MCF 10A (cell line): ENCODE measurements around the gene GALNT10. TPM values are rescaled to one million over a fixed set of nuclear protein-coding genes. Genes with fewer than 3 reads are reported as not detected.
A peak's percentile ranks its signal among the peaks of the same experiment; 100 is the strongest.

ENCODE experiments used
- BruUV-seq: library from RNA; stranded (reverse); fragments of 400-500 nt; replicated peaks from 2 replicates; lab custom pipeline; 2021; lab: Mats Ljungman, UMichigan
- CTCF ChIA-PET: fragments of 300-600 bp; sonication (Branson Sonifier 250); formaldehyde crosslinking; extraction: SDS; loops from one replicate; lab custom pipeline; 2021; ENCODE audit warnings: antibody characterized with exemption, inconsistent platforms; lab: Yijun Ruan, JAX
- POLR2A ChIA-PET: fragments of 300-600, 350-650 bp; sonication (Branson Sonifier 250); formaldehyde crosslinking; extraction: SDS; loops from one replicate; lab custom pipeline; 2020; ENCODE audit warnings: antibody characterized with exemption, inconsistent platforms; lab: Yijun Ruan, JAX
- DNase-seq: peaks from one replicate; pipeline ENCODE4 v3.0.0-alpha.2; 2018; ENCODE audit not compliant: unreplicated experiment
- H3K27ac Mint-ChIP-seq: one replicate; pipeline ENCODE4 v1.8.0; 2022; ENCODE audit warnings: mild to moderate bottlenecking, low read depth, mixed read lengths; ENCODE audit not compliant: unreplicated experiment
- H3K27me3 Mint-ChIP-seq: one replicate; pipeline ENCODE4 v1.8.0; 2022; ENCODE audit warnings: mixed read lengths; ENCODE audit not compliant: insufficient read depth, unreplicated experiment
- H3K36me3 Mint-ChIP-seq: one replicate; pipeline ENCODE4 v1.8.0; 2022; ENCODE audit warnings: mild to moderate bottlenecking, moderate library complexity, mixed read lengths; ENCODE audit not compliant: insufficient read depth, unreplicated experiment
- H3K4me1 Mint-ChIP-seq: one replicate; pipeline ENCODE4 v1.8.0; 2022; ENCODE audit warnings: mixed read lengths; ENCODE audit not compliant: insufficient read depth, unreplicated experiment
- H3K4me3 Mint-ChIP-seq: one replicate; pipeline ENCODE4 v1.8.0; 2022; ENCODE audit warnings: mild to moderate bottlenecking, moderate library complexity, mixed read lengths; ENCODE audit not compliant: unreplicated experiment
- H3K9me3 Mint-ChIP-seq: one replicate; pipeline ENCODE4 v1.8.0; 2022; ENCODE audit warnings: mixed read lengths; ENCODE audit not compliant: unreplicated experiment
- intact Hi-C: fragments of 100-400 bp; cut with micrococcal nuclease; formaldehyde crosslinking; loops from 2 replicates; pipeline ENCODE4 v1.14.1; 2022
- total RNA-seq: library from RNA; stranded (reverse); gene quantifications from 2 replicates; pipeline ENCODE4 v1.2.3, GENCODE V29; 2022
- TF ChIP-seq, protein P1 (sequence below): fragments of 200-600 bp; IDR thresholded peaks from one replicate; pipeline ENCODE4 v1.8.0; 2022; ENCODE audit warnings: antibody characterized with exemption, mild to moderate bottlenecking; ENCODE audit not compliant: unreplicated experiment

GALNT10 gene
- total RNA-seq, 1 experiment from 2014 or later, result 57.4 TPM

DNA sequence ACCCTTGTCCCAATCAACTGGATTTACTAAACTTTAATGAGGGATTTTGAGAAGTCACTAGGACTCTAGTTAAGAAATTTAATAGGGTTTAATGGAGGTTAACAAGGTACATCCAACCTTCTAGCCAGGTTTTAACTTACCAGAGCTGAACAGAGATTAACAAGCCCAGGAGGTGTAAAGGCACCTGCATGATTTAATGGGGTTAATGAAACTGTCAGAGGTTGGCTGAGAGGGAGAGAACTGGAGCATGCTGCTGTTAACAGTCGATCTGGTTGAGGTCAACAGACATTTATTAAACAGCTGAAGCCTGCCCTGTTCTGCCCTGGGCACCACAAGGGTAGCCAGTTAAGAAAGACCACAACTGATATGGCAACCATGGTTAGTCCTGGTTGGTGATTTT is 273.9 kb downstream of the GALNT10 start:
- POLR2A ChIA-PET, result interaction anchor here (0.5 to 1.5 kb wide), 4 partner anchors 17 to 275 kb away, joined by 3 to 5 read pairs (median 3); no protein-coding TSS in a partner anchor
- TF ChIP-seq, protein P1, sequence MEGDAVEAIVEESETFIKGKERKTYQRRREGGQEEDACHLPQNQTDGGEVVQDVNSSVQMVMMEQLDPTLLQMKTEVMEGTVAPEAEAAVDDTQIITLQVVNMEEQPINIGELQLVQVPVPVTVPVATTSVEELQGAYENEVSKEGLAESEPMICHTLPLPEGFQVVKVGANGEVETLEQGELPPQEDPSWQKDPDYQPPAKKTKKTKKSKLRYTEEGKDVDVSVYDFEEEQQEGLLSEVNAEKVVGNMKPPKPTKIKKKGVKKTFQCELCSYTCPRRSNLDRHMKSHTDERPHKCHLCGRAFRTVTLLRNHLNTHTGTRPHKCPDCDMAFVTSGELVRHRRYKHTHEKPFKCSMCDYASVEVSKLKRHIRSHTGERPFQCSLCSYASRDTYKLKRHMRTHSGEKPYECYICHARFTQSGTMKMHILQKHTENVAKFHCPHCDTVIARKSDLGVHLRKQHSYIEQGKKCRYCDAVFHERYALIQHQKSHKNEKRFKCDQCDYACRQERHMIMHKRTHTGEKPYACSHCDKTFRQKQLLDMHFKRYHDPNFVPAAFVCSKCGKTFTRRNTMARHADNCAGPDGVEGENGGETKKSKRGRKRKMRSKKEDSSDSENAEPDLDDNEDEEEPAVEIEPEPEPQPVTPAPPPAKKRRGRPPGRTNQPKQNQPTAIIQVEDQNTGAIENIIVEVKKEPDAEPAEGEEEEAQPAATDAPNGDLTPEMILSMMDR, result no peak
- H3K9me3 Mint-ChIP-seq, result no peaks in the 10 kb centered on the region
- no peak for DNase-seq
- no peaks in the 10 kb centered on the region for H3K27me3 Mint-ChIP-seq
- H3K4me1 Mint-ChIP-seq, result no peaks in the 10 kb centered on the region
- no TSS peak for BruUV-seq
- peaks cover 12% of the 10 kb centered on the region for H3K36me3 Mint-ChIP-seq
- H3K4me3 Mint-ChIP-seq, result no peak overlapping the region
- intact Hi-C loops, result no loop called here
- CTCF ChIA-PET, result interaction anchor here (0.6 to 13.0 kb wide), 9 partner anchors 14 to 530 kb away, joined by 3 to 351 read pairs (median 4); no protein-coding TSS in a partner anchor
- H3K27ac Mint-ChIP-seq, result no peak overlapping the region

DNA sequence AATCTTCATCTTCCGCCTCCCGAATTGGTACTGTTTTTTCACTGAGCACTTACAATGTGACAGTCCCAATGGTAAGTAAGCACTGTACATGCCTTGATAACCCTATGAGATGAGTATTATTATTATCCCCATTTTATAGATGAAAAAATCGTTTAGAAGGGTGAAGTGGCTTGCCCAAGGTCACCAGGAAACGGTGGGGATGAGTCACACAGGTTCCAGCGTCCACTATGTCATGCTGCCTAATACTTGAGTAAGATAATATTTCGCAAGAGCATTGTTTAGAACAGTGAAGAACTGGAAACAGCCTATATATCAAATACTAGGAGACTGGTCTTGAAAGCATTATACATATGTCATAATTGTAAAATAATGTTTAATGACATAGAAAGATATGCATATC is 274.6 kb downstream of the GALNT10 start:
- no TSS peak for BruUV-seq
- DNase-seq, result peak; percentile 93
- intact Hi-C loops, result loop anchor here (1.0 to 5.0 kb wide), 2 partner anchors 20 to 493 kb away; partner anchors contain the start of gene SAP30L
- Mint-ChIP-seq H3K27ac (no peak overlapping the region), H3K4me1 (no peaks in the 10 kb centered on the region), H3K9me3 (no peaks in the 10 kb centered on the region), H3K27me3 (peaks cover under 1% of the 10 kb centered on the region), H3K4me3 (no peak overlapping the region), H3K36me3 (peaks cover 11% of the 10 kb centered on the region)
- ChIA-PET POLR2A (interaction anchor here (0.6 to 1.7 kb wide), 3 partner anchors 18 to 256 kb away, joined by 3 to 11 read pairs (median 3); partner anchors contain the start of gene SAP30L), CTCF (interaction anchor here (0.6 to 13.0 kb wide), 17 partner anchors 14 to 531 kb away, joined by 3 to 351 read pairs (median 7); no protein-coding TSS in a partner anchor)
- TF ChIP-seq, protein P1, result no peak

DNA sequence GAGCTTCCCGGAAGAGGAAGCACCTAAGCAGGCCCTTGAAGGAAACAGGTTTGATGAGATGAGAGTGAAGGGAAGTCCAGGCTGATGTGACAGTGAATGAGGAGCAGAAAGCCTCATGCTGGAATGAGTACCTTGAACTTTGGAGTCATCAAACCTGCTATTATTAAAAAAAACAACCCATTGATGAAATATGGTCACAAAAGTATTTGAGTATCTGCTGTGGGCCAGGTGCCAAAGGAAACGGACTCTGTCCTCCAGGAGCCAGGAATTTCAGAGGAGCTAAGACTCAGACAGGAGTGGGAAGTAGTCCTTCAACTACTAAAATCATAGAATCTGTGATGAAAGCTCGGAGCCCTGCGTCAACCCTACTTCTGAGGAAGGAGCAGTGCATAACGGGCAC is 275.6 kb downstream of the GALNT10 start:
- no peak for DNase-seq
- H3K9me3 Mint-ChIP-seq, result no peaks in the 10 kb centered on the region
- CTCF ChIA-PET, result interaction anchor here (0.6 to 13.0 kb wide), 49 partner anchors 8 to 501 kb away, joined by 3 to 351 read pairs (median 5); no protein-coding TSS in a partner anchor
- peaks cover 1% of the 10 kb centered on the region for H3K36me3 Mint-ChIP-seq
- H3K4me3 Mint-ChIP-seq, result no peak overlapping the region
- H3K4me1 Mint-ChIP-seq, result peaks cover 9% of the 10 kb centered on the region
- TF ChIP-seq, protein P1, result no peak
- intact Hi-C loops, result loop anchor here (2.0 to 5.0 kb wide), 2 partner anchors 393 to 494 kb away; no protein-coding TSS in a partner anchor
- POLR2A ChIA-PET, result interaction anchor here (0.7 to 1.7 kb wide), 3 partner anchors 20 to 257 kb away, joined by 3 to 11 read pairs (median 3); partner anchors contain the start of gene SAP30L
- no TSS peak for BruUV-seq
- H3K27me3 Mint-ChIP-seq, result peaks cover 11% of the 10 kb centered on the region
- H3K27ac Mint-ChIP-seq, result no peak overlapping the region

DNA sequence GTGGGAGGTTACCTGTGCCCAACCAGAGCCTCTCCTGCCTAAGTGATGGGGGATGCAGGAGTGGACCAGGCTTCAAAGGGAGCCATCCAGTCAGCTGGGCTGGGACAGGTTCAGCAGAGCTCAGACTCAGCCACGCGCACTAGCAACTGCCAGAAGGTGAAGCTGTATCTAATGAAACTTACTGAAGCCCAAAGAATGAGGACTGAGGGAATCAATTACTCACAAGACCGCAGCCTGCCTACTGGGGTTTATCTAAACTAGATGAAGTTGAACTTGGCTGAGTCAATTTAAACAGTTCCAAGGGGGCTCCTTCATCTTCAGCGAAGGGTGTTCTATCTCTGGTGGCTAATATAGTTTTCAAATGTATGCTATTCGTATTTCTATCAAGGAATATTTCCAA is 276.1 kb downstream of the GALNT10 start:
- Mint-ChIP-seq H3K27ac (no peak overlapping the region), H3K4me3 (no peak overlapping the region), H3K4me1 (peaks cover 14% of the 10 kb centered on the region), H3K27me3 (peaks cover 15% of the 10 kb centered on the region), H3K36me3 (no peaks in the 10 kb centered on the region), H3K9me3 (no peaks in the 10 kb centered on the region)
- no TSS peak for BruUV-seq
- ChIA-PET POLR2A (interaction anchor here (0.6 to 1.7 kb wide), 3 partner anchors 17 to 175 kb away, joined by 3 to 11 read pairs (median 3); partner anchors contain the start of gene SAP30L), CTCF (interaction anchor here (0.5 to 13.0 kb wide), 64 partner anchors 9 to 1934 kb away, joined by 3 to 351 read pairs (median 4); no protein-coding TSS in a partner anchor)
- TF ChIP-seq, protein P1, result no peak
- DNase-seq, result no peak
- intact Hi-C loops, result loop anchor here (1.0 to 5.0 kb wide), 4 partner anchors 55 to 494 kb away; no protein-coding TSS in a partner anchor
